Glomerular visceral epithelial cell (primary cell): ENCODE measurements around the gene CD9.
"Not testable (repeated sequence)": the region's sequence is repeated elsewhere in the genome, so short reads cannot be mapped to it uniquely, and the experiment has no call there.

Source experiments
- DNase-seq: peaks from one replicate; pipeline ENCODE4 v3.0.0-alpha.2; 2016; ENCODE audit errors: extremely low spot score

CD9 gene, protein sequence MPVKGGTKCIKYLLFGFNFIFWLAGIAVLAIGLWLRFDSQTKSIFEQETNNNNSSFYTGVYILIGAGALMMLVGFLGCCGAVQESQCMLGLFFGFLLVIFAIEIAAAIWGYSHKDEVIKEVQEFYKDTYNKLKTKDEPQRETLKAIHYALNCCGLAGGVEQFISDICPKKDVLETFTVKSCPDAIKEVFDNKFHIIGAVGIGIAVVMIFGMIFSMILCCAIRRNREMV

DNA sequence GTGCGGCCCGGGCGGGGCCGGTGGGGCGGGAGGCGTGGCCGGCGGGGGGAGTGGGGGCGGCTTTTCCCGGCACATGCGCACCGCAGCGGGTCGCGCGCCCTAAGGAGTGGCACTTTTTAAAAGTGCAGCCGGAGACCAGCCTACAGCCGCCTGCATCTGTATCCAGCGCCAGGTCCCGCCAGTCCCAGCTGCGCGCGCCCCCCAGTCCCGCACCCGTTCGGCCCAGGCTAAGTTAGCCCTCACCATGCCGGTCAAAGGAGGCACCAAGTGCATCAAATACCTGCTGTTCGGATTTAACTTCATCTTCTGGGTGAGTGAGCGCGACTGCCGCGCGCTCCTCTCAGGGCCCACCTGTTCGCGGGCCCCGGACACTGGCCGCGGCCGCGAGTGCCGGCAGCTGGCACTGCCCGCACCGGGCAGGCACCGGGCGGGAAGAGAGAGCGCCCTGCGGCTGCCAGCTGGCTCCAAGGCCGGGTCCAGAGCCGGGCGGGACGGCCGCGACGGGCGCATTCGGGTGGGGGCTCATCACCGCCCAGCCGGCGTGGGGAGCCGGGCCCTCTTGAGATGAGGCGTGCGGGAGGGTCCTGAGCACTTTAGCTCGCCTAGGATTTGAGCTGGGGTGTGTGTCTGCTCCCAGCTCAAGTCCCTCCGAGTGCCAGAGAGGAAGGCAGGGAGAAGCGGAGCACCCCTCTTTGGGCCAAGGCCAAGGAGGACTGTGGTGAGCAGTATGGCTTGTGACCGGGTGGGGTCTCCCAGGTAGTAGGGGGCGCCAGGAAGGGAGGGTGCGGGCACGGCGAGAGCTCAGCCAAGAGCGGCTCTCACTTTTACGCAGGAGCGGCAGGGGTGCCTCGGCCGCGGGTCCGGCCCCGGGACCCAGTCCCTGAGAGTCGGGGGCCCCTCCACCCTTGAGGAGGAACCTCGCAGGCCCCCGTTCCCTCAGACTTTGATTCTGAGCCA is at the start of gene CD9:
TSS of gene CD9 (plus strand) at position 145 of the 957 bp plus-strand sequence. CDS start at position 245, 100 bp downstream.
- DNase-seq = peak; percentile 66

DNA sequence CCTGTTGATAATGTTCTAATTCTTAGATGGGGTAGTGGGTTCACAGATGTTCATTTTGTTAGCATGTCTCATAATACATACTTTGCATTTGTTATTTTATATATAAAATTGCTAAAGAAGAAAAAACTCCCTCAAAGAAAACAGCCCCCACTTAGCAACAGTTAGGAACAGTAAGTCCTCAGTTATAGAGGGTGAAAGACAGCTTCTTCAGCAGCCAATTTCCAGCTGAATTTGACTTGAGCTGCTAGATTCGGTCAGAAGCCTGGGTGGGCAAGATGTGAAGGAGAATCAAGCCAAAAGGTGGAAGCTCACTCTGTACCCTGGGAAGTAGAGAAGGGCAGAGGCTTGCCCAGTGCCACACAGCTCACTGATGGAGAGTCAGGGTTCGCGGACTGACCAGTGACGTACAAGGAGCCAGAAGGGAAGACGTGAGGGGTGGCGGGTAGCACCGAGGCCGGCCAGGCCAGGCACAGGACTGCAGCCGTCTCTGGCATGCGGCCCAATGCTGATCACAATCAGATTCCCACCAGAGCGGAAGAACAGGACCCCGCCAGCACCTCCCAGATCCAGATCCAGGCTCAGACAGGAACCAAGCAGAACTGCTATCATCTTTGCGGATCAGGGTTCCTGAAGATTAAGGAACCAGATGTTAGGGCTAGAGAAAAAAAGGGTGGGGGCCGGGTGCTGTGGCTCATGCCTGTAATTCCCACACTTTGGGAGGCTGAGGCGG is 45.3 kb upstream of the CD9 start:
- no peak for DNase-seq

DNA sequence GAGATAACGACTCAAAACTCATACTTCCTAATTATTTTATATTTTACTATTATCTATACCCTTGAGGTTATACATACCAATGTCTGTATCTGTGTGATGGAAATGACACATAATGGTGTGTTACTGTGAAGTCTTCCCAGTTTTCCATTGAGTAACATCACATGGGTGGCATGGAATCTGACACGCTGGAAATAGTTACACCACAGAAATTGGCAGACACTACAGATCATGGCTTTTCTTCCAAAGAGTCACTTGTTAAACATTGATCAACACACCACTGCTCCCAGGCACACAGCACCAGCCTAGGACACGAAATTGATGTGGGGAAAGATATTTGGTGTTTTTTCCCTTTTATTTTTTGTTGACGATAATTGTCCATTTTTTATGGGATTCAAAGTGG is 42.7 kb upstream of the CD9 start:
- DNase-seq = no peak

DNA sequence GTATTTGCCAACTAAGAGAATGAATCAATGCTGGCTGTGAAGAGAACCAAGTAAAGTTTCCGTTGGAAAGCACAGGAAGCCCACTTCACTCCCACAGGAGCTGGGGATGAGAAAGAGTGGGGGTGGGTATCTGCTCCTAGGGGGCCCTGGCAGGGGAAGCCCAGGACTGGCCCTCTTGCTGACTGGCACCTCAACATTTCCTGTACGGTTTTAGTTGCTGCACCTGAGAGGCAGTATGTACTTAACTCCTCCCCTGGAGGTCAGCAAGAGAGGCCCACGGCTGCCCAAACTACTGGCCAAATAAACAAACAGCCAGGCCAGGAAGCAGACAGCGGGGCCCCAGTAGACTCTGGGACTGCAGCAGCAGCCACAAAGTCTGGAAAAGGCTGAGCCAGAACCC is 41.9 kb upstream of the CD9 start:
- no peak for DNase-seq

DNA sequence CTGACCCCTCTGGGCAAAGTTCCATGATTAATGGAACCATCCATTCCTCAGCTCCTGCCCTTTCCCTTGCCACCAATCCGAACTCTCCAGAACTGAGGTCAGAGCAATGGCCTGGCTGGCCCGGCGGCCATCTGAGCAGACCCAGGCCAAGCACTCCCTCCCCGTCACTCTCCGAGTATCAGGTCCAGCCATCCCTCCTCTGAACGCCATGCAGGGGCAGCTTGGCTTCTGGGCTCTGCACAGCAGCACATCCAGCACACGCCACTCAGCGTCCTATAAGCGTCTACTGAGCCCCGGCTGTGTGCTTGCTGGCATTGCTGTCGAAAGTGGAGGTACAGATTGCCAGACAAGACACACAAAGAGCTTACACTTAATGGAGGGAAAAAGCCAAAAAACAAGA is 41.5 kb upstream of the CD9 start:
- DNase-seq = no peak

DNA sequence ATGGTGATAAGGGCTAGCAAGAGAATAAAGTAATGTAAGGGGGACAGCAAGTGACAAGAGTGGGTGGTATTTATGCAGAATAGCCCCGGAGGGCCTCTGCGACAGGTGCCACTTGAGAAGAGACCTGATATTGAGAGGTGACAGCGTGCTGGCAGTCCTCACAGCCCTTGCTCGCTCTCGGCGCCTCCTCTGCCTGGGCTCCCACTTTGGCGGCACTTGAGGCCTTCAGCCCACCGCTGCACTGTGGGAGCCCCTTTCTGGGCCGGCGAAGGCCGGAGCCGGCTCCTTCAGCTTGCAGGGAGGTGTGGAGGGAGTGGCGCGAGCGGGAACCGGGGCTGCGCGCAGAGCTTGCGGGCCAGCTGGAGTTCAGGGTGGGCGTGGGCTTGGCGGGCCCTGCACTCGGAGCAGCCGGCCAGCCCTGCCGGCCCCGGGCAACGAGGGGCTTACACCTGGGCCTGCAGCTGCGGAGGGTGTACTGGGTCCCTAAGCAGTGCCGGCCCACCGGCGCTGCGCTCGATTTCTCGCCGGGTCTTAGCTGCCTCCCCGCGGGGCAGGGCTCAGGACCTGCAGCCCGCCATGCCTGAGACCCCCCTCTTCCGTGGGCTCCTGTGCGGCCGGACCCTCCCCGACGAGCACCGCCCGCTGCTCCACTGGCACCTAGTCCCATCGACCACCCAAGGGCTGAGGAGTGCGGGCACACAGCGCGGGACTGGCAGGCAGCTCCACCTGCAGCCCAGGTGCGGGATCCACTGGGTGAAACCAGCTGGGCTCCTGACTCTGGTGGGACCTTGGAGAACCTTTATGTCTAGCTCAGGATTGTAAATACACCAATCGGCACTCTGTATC is 40.8 kb upstream of the CD9 start:
- not testable (repeated sequence) for DNase-seq

DNA sequence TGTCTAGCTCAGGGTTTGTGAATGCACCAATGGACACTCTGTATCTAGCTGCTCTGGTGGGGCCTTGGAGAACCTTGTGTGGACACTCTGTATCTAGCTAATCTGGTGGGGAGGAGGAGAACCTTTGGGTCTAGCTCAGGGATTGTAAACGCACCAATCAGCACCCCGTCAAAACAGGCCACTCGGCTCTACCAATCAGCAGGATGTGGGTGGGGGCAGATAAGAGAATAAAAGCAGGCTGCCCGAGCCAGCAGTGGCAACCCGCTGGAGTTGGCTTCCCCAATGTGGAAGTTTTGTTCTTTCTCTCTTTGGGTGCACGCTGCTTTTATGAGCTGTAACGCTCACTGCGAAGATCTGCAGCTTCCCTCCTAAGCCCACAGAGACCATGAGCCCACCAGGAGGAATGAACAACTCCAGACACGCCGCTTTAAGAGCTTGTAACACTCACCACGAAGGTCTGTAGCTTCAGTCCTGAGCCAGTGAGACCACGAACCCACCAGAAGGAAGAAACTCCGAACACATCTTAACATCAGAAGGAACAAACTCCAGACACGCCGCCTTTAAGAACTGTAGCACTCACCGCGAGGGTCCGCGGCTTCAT is 40.1 kb upstream of the CD9 start:
- not testable (repeated sequence) for DNase-seq

DNA sequence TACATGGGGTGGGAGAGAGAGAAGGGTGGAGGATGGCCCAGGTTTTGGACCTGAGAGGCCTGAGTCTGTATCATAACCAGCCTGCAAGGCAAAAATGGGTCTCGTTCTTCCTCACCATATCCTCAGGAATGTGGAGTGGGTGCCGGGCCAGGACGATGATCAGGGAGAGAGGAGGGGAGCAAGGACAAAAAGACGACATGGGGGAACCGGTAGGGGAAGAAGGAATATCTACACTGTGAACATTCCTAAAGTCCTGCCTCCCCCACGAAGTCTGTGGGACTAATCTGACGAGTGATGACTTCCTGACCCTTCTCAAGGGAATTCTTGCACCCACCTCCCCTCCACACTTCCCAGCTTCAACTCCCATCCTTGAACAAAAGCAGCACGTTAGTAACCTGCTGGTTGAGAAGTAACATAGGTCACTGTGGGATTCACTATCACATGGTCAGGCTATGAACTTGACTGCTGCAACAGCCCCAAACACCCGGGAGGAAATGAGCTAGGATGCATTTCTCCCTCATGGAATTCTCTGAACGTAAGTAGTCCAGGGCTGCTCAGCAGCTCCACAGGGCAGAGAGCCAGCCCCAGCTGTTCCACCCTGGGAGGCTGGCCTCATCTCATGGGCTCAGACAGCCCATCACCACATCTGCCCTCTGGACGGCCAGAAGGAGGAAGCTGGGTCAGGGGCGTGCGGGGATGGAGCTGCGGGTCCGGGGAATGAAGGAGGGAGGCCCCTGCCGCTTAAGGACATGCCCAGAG is 38.9 kb upstream of the CD9 start:
- no peak for DNase-seq

DNA sequence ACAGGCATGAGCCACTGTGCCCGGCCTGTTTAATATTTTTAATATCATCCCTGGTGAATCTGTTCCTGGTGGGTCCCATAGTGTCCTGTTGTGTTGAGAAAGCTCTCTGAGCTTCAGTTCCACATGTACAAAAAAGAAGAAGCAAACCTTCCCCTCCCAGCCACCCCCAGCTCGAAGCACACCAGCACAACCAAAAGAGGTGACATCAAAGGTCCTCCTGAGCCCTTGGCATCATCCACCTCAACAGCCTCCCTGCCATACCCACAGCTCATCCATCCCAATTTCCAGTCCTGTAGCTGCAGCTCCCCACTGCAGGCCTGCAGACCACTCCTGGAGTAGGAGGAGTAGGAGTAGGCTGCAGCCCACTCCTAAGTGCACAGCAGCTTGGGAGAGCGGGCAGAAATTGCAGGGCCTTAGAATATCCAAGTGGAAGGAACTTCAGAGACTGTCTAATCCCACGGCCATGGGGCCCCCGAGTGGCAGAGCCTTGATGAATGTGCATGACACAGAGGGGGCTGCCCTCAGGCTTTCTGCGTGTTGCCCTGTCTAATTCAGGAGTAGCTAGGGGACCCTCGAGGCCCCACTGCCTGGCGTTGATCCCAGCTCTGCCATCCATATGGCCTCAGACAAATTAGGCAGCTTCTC is 36.7 kb upstream of the CD9 start:
- no peak for DNase-seq

DNA sequence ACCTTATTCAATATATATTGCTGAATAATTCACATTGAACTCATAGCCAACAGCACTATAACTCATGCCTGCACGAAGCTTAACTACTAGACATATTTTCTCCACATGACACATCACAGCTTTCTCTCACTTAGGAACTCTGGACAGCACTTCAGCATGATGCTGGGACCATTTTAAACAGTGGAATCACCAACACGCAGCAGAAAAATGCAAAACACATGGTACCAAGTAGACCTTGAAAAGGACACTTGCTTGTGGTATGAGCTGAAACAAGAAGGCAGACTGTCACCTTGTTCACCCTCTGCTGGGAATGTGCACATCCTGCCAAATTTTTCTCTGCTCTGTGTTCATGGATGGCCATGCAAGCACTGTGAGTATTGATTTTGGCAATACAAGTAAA is 34.8 kb upstream of the CD9 start:
- no peak for DNase-seq

DNA sequence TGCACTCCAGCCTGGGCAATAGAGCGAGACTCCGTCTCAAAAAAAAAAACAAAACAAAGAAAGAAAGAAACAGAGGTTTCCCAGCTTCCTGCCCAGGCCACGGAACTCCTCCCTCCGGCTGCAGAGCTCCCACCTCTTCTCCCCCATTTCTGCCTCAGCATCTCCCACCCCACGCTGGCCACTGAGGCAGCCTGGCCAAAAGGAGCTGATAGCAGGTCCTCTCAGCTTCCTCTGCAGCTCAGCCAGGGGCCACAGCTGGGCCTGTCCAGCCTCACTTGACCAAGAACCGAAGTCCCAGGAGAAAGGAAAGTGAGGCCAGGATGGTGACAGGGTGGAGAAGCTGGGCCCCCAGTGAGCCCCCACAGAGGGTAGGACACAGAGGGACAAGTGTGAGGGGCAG is 33.4 kb upstream of the CD9 start:
- DNase-seq = no peak

DNA sequence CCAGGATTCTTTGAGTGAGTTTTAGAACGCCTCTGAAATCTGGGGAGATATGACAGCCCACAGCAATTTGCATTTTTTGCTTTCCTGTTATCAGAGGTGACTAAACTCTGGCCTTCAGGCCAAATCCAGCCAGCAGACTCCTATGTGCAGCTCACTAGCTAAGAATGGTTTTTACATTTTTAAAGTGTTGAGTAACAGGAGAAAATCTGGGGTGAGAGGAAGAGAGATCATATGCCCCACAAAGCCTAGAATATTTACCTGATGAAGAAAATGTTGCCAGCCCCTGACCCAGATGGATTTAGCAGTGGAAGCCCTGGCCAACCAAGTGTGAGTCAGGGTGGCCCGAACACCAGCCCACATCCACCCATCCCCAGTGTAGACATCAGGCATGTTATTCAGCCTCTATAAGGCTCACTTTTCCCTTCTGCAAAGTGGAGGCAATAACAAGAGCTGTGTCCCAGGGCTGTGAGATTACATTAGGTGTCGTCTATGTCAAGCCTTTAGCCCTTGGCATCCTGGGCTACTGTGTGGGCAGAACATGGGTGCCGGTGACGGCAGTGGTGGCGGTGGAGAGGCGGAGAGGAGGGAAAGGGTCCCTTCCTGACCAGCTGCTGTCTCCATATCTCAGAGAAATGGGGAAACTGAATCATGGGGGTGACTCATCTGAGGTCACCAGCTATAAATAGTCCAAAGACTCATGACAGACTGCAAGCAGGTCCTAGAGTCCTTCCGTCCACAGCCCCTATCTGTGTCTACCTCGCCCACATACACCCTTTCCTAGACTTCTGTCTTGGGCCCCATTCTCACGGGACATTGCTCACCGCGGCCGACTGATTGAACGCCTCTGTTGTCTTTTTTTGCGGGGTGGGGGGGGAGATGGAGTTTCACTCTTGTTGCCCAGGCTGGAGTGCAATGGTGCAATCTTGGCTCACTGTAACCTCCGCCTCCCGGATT is 32.6 kb upstream of the CD9 start:
- peak; percentile 90 for DNase-seq

DNA sequence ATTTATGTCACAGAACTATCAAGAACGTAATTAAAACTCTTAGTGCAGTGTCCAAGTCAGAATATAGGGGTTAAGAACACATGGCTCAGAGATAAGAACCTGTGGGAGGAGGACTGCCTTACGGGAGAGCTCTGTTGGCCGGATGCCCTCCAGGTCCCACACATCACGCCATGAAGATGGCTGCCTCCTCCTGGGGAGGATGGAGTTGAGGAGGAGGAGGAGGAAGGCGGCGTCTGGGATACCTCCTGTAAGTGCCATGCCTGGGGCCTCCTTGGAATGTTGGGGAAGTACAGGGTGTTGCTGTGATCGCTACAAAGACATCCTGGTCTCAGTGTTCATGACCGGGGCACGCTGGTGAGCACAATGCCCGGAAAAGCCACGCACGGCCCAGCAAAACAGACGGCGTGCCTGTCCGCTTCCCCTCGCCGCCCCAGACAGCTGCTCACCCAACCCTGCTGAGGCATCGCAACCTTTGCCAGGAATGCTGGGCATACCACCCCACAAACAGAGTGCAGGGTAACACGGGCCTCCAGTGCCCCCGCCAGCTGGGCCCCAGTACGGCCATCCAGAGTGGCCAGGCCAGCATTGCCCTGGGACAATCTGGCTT is 28.7 kb upstream of the CD9 start:
- no peak for DNase-seq

DNA sequence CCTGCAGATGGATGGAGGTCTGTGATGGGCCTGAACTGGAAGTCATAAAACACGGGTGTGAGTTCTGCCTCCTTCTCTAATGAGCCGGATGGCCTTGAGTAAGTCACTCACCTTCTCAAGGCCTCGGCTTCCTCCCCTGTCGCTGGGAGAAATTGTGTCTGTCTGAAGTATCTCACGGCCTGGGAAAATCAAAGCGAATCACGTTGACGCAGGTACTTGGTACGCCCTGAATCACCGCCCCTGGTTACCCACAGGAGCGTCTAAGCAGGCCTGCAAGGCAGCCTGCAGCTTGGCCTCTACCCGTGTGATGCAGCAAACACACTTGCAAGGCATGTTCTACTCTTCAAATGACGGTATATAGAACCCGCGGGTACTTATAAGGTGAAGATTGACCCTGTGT is 28.1 kb upstream of the CD9 start:
- DNase-seq = no peak

DNA sequence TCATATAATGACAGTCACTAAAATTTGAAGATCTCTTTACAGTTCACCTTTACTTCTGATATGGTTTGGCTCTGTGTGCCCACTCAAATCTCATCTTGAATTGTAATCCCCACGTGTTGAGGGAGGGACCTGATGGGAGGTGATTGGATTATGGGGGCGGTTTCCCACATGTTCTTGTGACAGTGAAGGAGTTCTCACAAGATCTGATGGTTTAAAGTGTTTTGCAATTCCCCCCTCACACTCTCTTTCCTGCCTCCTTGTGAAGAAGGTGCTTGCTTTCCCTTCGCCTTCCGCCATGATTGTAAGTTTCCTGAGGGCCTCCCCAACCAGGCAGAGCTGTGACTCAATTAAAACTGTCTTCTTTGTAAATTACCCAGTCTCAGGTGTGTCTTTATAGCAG is 27.3 kb upstream of the CD9 start:
- no peak for DNase-seq

DNA sequence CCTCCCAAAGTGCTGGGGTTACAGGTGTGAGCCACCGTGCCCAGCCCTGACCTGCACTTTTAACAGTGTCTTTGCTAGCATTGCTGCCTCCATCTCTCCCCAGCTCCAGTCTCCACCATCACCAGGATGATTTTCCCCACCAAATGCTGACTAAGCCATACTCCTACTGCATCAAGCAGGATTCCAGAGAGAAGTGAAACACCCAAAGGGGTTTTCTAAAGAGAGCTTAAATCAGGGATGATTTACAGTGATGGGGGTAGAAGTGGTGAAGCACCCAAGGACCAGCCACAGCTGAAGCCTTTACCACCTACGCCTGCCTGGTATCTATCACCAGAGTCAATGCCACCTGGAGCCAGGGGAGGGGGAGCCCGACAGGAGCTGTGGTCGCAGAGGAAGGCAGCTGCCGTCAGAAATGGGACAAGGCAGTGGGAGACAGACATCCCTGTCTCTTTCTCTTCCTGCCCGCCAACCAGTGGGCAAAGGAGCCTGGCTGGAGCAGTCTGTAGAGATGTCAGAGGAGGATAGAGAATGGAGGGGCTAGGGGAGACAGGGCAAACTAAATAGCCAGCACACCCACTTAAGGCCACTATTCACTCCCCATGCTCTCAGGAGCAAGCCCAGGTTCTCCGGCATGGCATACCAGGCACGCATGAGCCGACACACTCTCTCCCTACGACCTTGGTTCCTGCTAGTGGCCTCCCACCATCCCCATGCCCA is 22.4 kb upstream of the CD9 start:
- no peak for DNase-seq

DNA sequence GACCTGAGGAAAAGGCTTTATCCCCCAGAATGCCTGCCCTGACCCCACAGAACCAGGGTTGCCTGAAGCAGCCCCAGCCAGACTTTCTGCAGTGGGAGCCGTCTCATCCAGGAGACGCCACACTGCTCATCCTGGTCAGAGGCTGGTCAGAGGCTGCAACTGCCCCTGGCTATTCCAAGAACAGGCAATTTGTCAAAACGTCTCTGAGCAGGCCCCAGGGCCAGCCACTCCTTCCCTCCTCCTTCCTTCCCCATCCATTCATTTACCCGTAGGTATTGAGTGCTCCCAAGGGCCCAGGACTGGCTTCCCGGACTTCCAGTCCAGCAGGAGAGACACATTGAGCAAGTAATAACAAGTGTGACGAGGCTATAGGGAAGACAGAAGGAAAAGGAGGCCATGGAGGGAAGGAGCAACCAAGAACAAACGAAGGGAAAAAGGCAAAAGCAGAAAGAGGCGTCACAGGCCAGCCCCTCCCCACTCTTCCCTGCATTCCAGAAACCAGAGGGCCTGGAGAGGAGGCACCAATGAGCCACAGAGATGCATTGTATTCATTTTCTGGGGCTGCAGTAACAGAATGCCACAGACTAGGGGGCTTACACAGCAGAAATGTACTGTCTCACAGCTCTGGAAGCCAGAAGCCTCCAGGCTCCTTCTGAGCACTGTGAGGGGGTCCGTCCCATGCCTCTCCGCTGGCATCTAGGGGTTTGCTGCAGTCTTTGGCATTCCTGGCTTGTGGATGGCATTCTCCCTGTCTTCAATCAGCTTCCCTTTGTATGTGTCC is 21.0 kb upstream of the CD9 start:
- no peak for DNase-seq
